ENCODE results near the gene FATE1. TPM values are rescaled to one million over a fixed set of nuclear protein-coding genes. Genes with fewer than 3 reads are reported as not detected.

FATE1 gene
- total and polyA plus RNA-seq, 2 of the 13 experiments (the other 11 are each of a cell fraction or from before 2014, with no cell fraction given), result not detected

DNA sequence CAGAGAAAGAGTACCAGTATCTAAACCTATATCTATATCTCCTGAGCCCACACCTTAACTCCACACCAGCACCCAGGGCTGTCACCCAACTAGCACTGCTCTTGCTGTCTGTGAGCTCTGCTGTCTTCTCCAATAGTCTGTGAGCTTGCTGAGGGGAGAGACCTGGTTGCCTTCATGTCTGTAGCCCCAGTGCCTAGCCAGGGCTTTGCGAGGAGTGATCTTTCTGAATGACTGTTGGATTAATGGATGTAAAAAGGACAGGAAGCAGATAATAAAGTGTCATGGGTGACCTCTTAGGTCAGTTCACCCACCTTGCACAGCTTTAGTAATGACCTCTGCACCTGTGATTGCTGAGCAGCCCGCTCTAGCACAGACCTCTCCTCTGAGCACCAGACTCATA lies 49.2 kb downstream of the FATE1 start:
- Histone ChIP-seq H3K9ac (ENCODE audit: insufficient read depth, low read depth, low read length) (no peak overlapping the region), H3K79me2 (ENCODE audit: insufficient read depth, low read length) (no peaks in the 10 kb centered on the region), H3K4me2 (ENCODE audit: low read depth, low read length) (no peak overlapping the region), H2AFZ (ENCODE audit: low read length) (no peak overlapping the region), H4K20me1 (ENCODE audit: insufficient read depth, low read length) (no peaks in the 10 kb centered on the region), H3K36me3 (replicated peaks in 1 of 2; ENCODE audit: control insufficient read depth in 1 of 2, insufficient read depth in 2 of 2, low read length in 2 of 2) (no peaks in the 10 kb centered on the region), H3K9me3 (ENCODE audit: low read length) (no peaks in the 10 kb centered on the region), H3K27me3 (ENCODE audit: control insufficient read depth in 1 of 2, insufficient read depth in 2 of 2, low read length in 2 of 2) (no peaks in the 10 kb centered on the region), H3K4me1 (ENCODE audit: insufficient read depth, low read length) (no peaks in the 10 kb centered on the region), H3K27ac (ENCODE audit: extremely low read length, insufficient read depth, low read length) (no peak overlapping the region), H3K4me3 (replicated peaks in 1 of 3; ENCODE audit: insufficient read depth in 1 of 3, low read depth in 2 of 3, low read length in 3 of 3) (no peak overlapping the region)
- no TSS peak for BruUV-seq (replicated peaks)
- DNase-seq (ENCODE audit: low spot score) (no peak), FAIRE-seq (no peak), ATAC-seq (no peak)
- POLR2A ChIA-PET, result no interaction called here
- TF ChIP-seq ZNF251 (CRISPR knock-in tag; IDR thresholded peaks at IDR 0.05) (no peak), CBX2 (IDR thresholded peaks at IDR 0.05; ENCODE audit: low read depth, low read length) (no peak), CBX2 (CRISPR knock-in tag; IDR thresholded peaks at IDR 0.05; ENCODE audit: low read depth) (no peak), ZFP37 (CRISPR knock-in tag; IDR thresholded peaks at IDR 0.05; ENCODE audit: borderline replicate concordance) (no peak), ZNF788 (CRISPR knock-in tag; IDR thresholded peaks at IDR 0.05; ENCODE audit: borderline replicate concordance) (no peak), ZNF451 (CRISPR knock-in tag; IDR thresholded peaks at IDR 0.05) (no peak), GLI4 (CRISPR knock-in tag; IDR thresholded peaks at IDR 0.05; ENCODE audit: borderline replicate concordance) (no peak)
- TF ChIP-seq, protein P1, sequence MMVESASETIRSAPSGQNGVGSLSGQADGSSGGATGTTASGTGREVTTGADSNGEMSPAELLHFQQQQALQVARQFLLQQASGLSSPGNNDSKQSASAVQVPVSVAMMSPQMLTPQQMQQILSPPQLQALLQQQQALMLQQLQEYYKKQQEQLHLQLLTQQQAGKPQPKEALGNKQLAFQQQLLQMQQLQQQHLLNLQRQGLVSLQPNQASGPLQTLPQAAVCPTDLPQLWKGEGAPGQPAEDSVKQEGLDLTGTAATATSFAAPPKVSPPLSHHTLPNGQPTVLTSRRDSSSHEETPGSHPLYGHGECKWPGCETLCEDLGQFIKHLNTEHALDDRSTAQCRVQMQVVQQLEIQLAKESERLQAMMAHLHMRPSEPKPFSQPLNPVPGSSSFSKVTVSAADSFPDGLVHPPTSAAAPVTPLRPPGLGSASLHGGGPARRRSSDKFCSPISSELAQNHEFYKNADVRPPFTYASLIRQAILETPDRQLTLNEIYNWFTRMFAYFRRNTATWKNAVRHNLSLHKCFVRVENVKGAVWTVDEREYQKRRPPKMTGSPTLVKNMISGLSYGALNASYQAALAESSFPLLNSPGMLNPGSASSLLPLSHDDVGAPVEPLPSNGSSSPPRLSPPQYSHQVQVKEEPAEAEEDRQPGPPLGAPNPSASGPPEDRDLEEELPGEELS (CRISPR knock-in tag; IDR thresholded peaks at IDR 0.05), result no peak
- TF ChIP-seq, protein P2, sequence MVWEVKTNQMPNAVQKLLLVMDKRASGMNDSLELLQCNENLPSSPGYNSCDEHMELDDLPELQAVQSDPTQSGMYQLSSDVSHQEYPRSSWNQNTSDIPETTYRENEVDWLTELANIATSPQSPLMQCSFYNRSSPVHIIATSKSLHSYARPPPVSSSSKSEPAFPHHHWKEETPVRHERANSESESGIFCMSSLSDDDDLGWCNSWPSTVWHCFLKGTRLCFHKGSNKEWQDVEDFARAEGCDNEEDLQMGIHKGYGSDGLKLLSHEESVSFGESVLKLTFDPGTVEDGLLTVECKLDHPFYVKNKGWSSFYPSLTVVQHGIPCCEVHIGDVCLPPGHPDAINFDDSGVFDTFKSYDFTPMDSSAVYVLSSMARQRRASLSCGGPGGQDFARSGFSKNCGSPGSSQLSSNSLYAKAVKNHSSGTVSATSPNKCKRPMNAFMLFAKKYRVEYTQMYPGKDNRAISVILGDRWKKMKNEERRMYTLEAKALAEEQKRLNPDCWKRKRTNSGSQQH (CRISPR knock-in tag; IDR thresholded peaks at IDR 0.05; ENCODE audit: low read depth), result no peak
- in situ Hi-C loops (cut with HindIII; ENCODE audit: extremely low pct_ligation_motif_present, low pct_unique_long_range_greater_than_20kb) (no loop called here), intact Hi-C loops (cut with micrococcal nuclease; ENCODE audit: unreplicated experiment) (no loop called here)
- WGBS (ENCODE audit: low lambda C conversion rate), result 0% methylated on average over 1 of the region's 2 CpGs
- CTCF ChIA-PET (ENCODE audit: low intra/inter-chr PET ratio, low total read pairs), result no interaction called here
